SW 1271 (cell line): ENCODE results near the gene DUXA.
"Not testable (repeated sequence)": the region's sequence is repeated elsewhere in the genome, so short reads cannot be mapped to it uniquely, and the experiment has no call there.

Experiments used
- DNase-seq, 2 experiments: peaks; one replicate each; lab custom pipeline; 2025; lab: John Stamatoyannopoulos, UW

DUXA gene

GRCh38 chr19:57167385-57167784, at the start of gene DUXA:
TSS of gene DUXA (minus strand) at chr19:57167485. CDS start at chr19:57167443, 42 bp downstream.
- no peak for DNase-seq

- DNase-seq, result no peak
Measured at GRCh38 chr19:57212109-57212508, 44.8 kb upstream of the DUXA start.

- DNase-seq, result no peak
Measured at GRCh38 chr19:57210381-57210780, 43.1 kb upstream of the DUXA start.

- no peak for DNase-seq
Measured at GRCh38 chr19:57202160-57202559, 34.9 kb upstream of the DUXA start.

- DNase-seq, result not testable (repeated sequence)
Measured at GRCh38 chr19:57197874-57198273, 30.6 kb upstream of the DUXA start.

GRCh38 chr19:57192993-57193392, 25.7 kb upstream of the DUXA start:
- DNase-seq, result no peak

GRCh38 chr19:57192077-57192420, 24.8 kb upstream of the DUXA start:
- DNase-seq, result no peak

- peak in 1 of 2 experiments; percentile 82 for DNase-seq
Measured at GRCh38 chr19:57191141-57192076, 24.1 kb upstream of the DUXA start, which contains the start of gene ZNF264. TSS of gene ZNF264 (plus strand) at chr19:57191500. CDS start at chr19:57191914, 414 bp downstream.

- DNase-seq, result no peak
Measured at GRCh38 chr19:57190301-57190700, 23.0 kb upstream of the DUXA start.

- peak in 1 of 2 experiments; percentile 6 for DNase-seq
Measured at GRCh38 chr19:57171551-57172081, 4.3 kb upstream of the DUXA start.

GRCh38 chr19:57165846-57166245, 1.4 kb downstream of the DUXA start:
- no peak for DNase-seq

GRCh38 chr19:57161985-57162539, 5.2 kb downstream of the DUXA start:
- DNase-seq, result no peak

- no peak for DNase-seq
Measured at GRCh38 chr19:57152921-57153320, 14.4 kb downstream of the DUXA start.

GRCh38 chr19:57141699-57142098, 25.6 kb downstream of the DUXA start:
- DNase-seq, result no peak

GRCh38 chr19:57135797-57136196, 31.5 kb downstream of the DUXA start:
- no peak for DNase-seq

- not testable (repeated sequence) for DNase-seq
Measured at GRCh38 chr19:57127403-57127802, 39.9 kb downstream of the DUXA start.

GRCh38 chr19:57123882-57124281, 43.4 kb downstream of the DUXA start:
- DNase-seq, result no peak

GRCh38 chr19:57118848-57119247, 48.4 kb downstream of the DUXA start:
- DNase-seq, result no peak

- DNase-seq, result not testable (repeated sequence)
Measured at GRCh38 chr19:57113501-57113900, 53.8 kb downstream of the DUXA start.

- no peak for DNase-seq
Measured at GRCh38 chr19:57111329-57111644, 56.0 kb downstream of the DUXA start.

- no peak for DNase-seq
Measured at GRCh38 chr19:57110592-57111328, 56.5 kb downstream of the DUXA start.

- DNase-seq, result no peak
Measured at GRCh38 chr19:57106722-57107235, 60.5 kb downstream of the DUXA start.
